HG03108 (cell line): ENCODE data around the gene POMGNT1.
A peak's percentile ranks its signal among the peaks of the same experiment; 100 is the strongest.

Experiments
- ATAC-seq: cut with Tn5 transposase; IDR thresholded peaks from one replicate; pipeline ENCODE4 v1.9.1; 2021; ENCODE audit warnings: moderate library complexity; ENCODE audit not compliant: unreplicated experiment

Gene POMGNT1

DNA sequence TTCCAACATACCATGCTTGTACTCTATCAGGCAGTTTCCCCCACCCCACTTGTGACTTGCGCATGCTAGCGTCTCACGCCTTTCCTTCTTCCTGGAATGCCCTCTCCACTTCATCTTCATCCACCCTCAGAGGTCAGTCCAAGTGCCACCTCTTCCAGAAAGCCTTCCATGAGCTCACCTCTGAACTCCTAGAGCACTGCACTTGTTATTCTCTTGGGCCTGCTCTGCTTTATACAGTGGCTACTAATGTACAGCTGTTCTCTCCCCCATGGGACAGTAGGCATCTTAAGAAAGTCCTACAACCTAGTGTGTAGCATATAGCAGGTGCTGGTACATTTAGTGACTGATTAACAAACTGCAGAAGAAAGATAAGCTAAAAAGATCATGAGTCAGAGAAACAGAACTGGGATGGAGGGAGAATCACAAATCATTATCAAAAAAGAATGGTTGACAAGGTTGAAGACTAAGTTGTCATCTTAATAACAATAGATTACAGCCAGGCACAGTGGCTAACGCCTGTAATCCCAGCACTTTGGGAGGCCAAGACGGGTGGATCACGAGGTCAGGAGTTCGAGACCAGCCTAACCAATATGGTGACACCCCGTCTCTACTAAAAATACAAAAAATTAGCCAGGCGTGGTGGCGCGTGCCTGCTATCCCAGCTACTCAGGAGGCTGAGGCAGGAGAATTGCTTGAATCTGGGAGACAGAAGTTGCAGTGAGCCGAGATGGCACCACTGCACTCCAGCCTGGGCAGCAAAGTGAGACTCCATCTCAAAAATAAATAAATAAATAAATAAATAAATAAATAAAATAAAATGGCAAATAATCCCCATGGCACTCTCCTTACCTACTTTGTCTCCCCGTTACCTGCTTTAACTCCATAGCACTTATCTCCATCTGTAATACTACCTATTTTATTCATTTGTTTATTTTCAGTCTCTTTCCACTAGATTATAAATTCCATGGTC is 39.6 kb downstream of the POMGNT1 start:
- ATAC-seq, result peak; percentile 88

GRCh38 chr1:46157916-46158311 is 40.3 kb downstream of the POMGNT1 start:
- no peak for ATAC-seq

DNA sequence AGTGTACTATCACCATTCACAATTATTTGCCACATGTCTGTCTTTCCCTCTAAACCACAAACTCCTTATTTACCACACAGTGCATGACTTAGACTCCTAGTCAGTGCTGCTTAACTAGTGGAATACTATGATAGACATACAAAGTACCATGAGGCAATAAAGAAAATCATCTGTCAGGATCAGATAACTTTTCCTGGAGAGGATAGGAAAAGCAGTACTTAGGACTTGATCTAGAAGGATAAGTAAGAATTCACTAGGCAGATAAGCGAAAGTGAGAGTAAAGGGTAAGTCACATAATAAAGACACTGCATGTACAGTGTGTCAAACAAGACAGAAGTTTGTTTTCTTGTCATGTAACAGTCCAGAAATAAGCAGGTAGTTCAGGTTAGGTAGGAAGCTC is 44.5 kb downstream of the POMGNT1 start:
- ATAC-seq, result no peak

- ATAC-seq, result no peak
Measured at GRCh38 chr1:46153228-46153627, 45.0 kb downstream of the POMGNT1 start.

- no peak for ATAC-seq
Measured at GRCh38 chr1:46152016-46152415, 46.2 kb downstream of the POMGNT1 start.

DNA sequence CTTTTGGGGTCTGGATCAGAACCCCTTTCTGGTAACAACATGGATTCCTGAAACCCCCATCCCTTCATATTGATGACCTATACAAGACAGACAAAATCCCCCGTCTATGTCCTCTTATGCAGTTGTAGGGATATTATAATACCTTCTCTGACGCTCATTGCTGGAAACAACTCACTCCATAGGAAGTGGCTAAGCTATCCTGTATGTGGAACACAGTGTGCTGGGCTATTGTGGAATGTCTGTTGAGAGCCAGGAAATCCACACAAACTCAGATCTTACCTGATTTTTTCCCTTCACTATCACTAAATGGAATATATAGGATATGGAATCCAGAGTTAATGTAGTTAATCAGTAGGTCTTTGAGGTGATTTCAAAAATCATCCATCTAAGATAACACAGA is 48.1 kb downstream of the POMGNT1 start:
- no peak for ATAC-seq

DNA sequence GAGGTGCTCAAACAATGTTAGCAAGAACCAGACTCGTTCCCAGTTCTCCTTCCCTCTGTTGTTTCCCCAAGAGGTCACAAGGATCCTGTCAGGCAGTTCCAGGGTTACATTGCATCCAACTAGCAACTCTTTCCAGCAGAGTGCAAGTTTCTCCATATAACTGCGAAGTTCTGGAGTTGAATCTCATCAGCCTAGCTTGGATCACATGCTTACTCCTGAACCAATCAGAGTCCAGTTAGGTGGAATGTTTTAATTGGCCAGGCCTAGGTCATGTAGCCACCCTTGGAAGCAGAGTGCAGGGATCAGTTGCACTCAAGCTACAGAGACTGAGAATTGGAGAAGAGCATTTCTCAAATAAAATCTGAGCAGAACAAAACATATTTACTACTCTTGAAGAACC is 49.9 kb downstream of the POMGNT1 start:
- ATAC-seq, result no peak
